Panc1 (cell line): ENCODE results near the gene IFNA13.

Experiments used
- CTCF ChIP-seq: fragments of 450-650 bp; IDR thresholded peaks from 2 replicates; pipeline ENCODE4 v1.5.1; 2017; ENCODE audit warnings: mild to moderate bottlenecking
- POLR2AphosphoS5 ChIP-seq: IDR thresholded peaks from 2 replicates; pipeline ENCODE4 v1.6.1; 2012; ENCODE audit warnings: mild to moderate bottlenecking, low read depth, low read length, moderate library complexity
- REST ChIP-seq, 2 experiments: IDR thresholded peaks; 2 replicates each; pipeline ENCODE4 v1.6.1; 2011 to 2012; ENCODE audit warnings: low read depth in 2 of 2, control low read depth in 1 of 2, low read length in 1 of 2, mild to moderate bottlenecking in 1 of 2, moderate library complexity in 1 of 2; ENCODE audit not compliant: insufficient read depth in 1 of 2
- SIN3A ChIP-seq: IDR thresholded peaks from 2 replicates; pipeline ENCODE4 v1.6.1; 2012; ENCODE audit warnings: low read depth, mild to moderate bottlenecking, low read length, moderate library complexity, borderline replicate concordance; ENCODE audit not compliant: insufficient read depth

GRCh38 chr9:21320465-21320864 lies 47.4 kb downstream of the IFNA13 start:
- TF ChIP-seq CTCF (no peak), SIN3A (no peak), POLR2AphosphoS5 (no peak), REST (IDR thresholded peaks at IDR 0.05; ENCODE audit: insufficient read depth in 1 of 2, low read depth in 2 of 2, low read length in 1 of 2) (no peak)
